SK-N-SH treated with all-trans-retinoic acid at 6 μM for 48 hours (cell line): ENCODE measurements around the gene DNAJC6.

Experiments
- ATAC-seq: fragments of 200-7000 bp; cut with Tn5 transposase; 3 replicates; pipeline ENCODE4 v1.9.1; 2020; ENCODE audit warnings: mild to moderate bottlenecking, moderate library complexity
- CSDC2 ChIP-seq: fragments of 250-450 bp; sonication (Bioruptor Pico); IDR thresholded peaks from 2 replicates; pipeline ENCODE4 v1.5.0; 2020; ENCODE audit warnings: mild to moderate bottlenecking, moderate library complexity
- GLIS3 ChIP-seq: fragments of 250-450 bp; sonication (Bioruptor Pico); IDR thresholded peaks from 2 replicates; pipeline ENCODE4 v1.5.0; 2020; ENCODE audit warnings: mild to moderate bottlenecking, moderate library complexity
- ISL1 ChIP-seq: fragments of 250-450 bp; sonication (Bioruptor Pico); IDR thresholded peaks from 2 replicates; pipeline ENCODE4 v2.1.2; 2022; ENCODE audit warnings: mild to moderate bottlenecking, moderate library complexity
- PPARA ChIP-seq: fragments of 250-450 bp; sonication (Bioruptor Pico); IDR thresholded peaks from 2 replicates; pipeline ENCODE4 v1.5.0; 2020; ENCODE audit warnings: mild to moderate bottlenecking, borderline replicate concordance
- RARB ChIP-seq: fragments of 250-450 bp; sonication (Bioruptor Pico); IDR thresholded peaks from 2 replicates; pipeline ENCODE4 v1.8.0; 2021; ENCODE audit warnings: mild to moderate bottlenecking, moderate library complexity
- SNAI2 ChIP-seq: fragments of 250-450 bp; sonication (Bioruptor Pico); IDR thresholded peaks from 2 replicates; pipeline ENCODE4 v1.5.0; 2020; ENCODE audit warnings: mild to moderate bottlenecking, moderate library complexity
- TCF4 ChIP-seq: fragments of 250-450 bp; sonication (Bioruptor Pico); IDR thresholded peaks from 2 replicates; pipeline ENCODE4 v1.8.0; 2021; ENCODE audit warnings: mild to moderate bottlenecking, moderate library complexity, borderline replicate concordance
- TOX ChIP-seq: fragments of 250-450 bp; sonication (Bioruptor Pico); IDR thresholded peaks from 2 replicates; pipeline ENCODE4 v1.8.0; 2021; ENCODE audit warnings: mild to moderate bottlenecking, moderate library complexity, borderline replicate concordance
- ZC3H10 ChIP-seq: fragments of 250-450 bp; sonication (Bioruptor Pico); IDR thresholded peaks from 2 replicates; pipeline ENCODE4 v1.5.1; 2021; ENCODE audit warnings: mild to moderate bottlenecking, moderate library complexity
- ZFP3 ChIP-seq: fragments of 250-450 bp; sonication (Bioruptor Pico); IDR thresholded peaks from 2 replicates; pipeline ENCODE4 v1.5.0; 2020; ENCODE audit warnings: mild to moderate bottlenecking, moderate library complexity
- ZFP30 ChIP-seq: fragments of 450-650 bp; formaldehyde crosslinking; IDR thresholded peaks from 2 replicates; pipeline ENCODE4 v1.5.0; 2022; ENCODE audit warnings: mild to moderate bottlenecking, moderate library complexity
- ZNF565 ChIP-seq: fragments of 450-650 bp; formaldehyde crosslinking; conservative IDR thresholded peaks from 2 replicates; pipeline ENCODE4 v1.5.0; 2020; ENCODE audit warnings: low read depth, mild to moderate bottlenecking, moderate library complexity
- ZNF70 ChIP-seq: fragments of 450-650 bp; formaldehyde crosslinking; IDR thresholded peaks from 2 replicates; pipeline ENCODE4 v1.5.0; 2020; ENCODE audit warnings: mild to moderate bottlenecking, moderate library complexity
- ZNF8 ChIP-seq: fragments of 450-650 bp; formaldehyde crosslinking; IDR thresholded peaks from 2 replicates; pipeline ENCODE4 v1.5.0; 2020; ENCODE audit warnings: mild to moderate bottlenecking, moderate library complexity
- TF ChIP-seq, protein P1 (sequence below): fragments of 250-450 bp; sonication (Bioruptor Pico); IDR thresholded peaks from 2 replicates; pipeline ENCODE4 v1.8.0; 2020; ENCODE audit warnings: mild to moderate bottlenecking, moderate library complexity, borderline replicate concordance
- TF ChIP-seq, protein P2 (sequence below): fragments of 250-450 bp; sonication (Bioruptor Pico); IDR thresholded peaks from 2 replicates; pipeline ENCODE4 v1.8.0; 2021; ENCODE audit warnings: low read depth, mild to moderate bottlenecking, moderate library complexity, borderline replicate concordance
- TF ChIP-seq, protein P3 (sequence below): fragments of 250-450 bp; sonication (Bioruptor Pico); IDR thresholded peaks from 2 replicates; pipeline ENCODE4 v1.5.0; 2020; ENCODE audit warnings: mild to moderate bottlenecking, moderate library complexity

DNAJC6 gene

DNA sequence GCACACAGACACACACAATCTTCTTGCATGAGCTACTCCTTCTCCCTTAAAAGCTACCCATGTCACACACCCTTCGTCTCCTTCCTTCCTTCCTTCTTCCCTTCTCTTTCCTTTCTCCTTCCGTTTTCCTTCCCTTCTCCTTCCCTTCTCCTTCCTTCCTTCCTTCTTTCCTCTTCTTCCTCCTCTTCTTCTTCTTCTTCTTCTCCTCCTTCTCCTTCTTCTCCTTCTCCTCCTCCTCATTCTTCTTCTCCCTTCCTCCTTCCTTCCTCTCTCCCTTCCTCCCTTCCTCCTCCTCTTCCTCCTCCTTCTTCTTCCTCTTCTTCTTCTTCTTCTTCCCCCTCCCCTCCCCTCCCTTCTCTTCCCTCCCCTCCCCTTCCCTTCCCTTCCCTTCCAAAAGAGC lies 59.1 kb downstream of the DNAJC6 start (continued):
- TF ChIP-seq, protein P1, sequence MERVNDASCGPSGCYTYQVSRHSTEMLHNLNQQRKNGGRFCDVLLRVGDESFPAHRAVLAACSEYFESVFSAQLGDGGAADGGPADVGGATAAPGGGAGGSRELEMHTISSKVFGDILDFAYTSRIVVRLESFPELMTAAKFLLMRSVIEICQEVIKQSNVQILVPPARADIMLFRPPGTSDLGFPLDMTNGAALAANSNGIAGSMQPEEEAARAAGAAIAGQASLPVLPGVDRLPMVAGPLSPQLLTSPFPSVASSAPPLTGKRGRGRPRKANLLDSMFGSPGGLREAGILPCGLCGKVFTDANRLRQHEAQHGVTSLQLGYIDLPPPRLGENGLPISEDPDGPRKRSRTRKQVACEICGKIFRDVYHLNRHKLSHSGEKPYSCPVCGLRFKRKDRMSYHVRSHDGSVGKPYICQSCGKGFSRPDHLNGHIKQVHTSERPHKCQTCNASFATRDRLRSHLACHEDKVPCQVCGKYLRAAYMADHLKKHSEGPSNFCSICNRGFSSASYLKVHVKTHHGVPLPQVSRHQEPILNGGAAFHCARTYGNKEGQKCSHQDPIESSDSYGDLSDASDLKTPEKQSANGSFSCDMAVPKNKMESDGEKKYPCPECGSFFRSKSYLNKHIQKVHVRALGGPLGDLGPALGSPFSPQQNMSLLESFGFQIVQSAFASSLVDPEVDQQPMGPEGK (CRISPR knock-in tag), result no peak
- TF ChIP-seq PPARA (no peak), TCF4 (CRISPR knock-in tag) (no peak)

DNA sequence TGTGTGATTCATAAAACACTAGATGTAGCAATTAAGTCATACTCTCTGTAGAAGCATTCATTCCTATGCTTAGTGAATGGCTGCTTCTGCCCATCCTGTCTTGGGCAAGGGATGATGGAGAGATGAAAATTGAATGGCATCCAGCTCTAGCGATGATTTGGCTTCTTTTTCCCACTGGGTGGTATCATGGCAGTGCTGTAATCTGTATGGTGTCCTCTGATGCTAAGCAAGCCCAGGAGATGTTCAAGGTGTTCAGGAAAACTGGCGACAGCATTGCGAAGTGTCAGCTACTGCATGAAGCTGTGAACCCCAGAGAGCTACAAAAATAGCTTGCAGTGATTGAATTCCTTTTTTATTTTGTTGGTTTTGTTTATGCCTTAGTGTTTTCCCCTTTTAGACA lies 62.2 kb downstream of the DNAJC6 start:
- TF ChIP-seq TCF4 (CRISPR knock-in tag) (no peak), RARB (CRISPR knock-in tag) (no peak), ZNF8 (no peak), ZFP3 (CRISPR knock-in tag) (no peak), CSDC2 (CRISPR knock-in tag) (no peak), GLIS3 (no peak), TOX (CRISPR knock-in tag) (no peak), SNAI2 (CRISPR knock-in tag) (no peak), ZNF565 (no peak)
- TF ChIP-seq, protein P2, sequence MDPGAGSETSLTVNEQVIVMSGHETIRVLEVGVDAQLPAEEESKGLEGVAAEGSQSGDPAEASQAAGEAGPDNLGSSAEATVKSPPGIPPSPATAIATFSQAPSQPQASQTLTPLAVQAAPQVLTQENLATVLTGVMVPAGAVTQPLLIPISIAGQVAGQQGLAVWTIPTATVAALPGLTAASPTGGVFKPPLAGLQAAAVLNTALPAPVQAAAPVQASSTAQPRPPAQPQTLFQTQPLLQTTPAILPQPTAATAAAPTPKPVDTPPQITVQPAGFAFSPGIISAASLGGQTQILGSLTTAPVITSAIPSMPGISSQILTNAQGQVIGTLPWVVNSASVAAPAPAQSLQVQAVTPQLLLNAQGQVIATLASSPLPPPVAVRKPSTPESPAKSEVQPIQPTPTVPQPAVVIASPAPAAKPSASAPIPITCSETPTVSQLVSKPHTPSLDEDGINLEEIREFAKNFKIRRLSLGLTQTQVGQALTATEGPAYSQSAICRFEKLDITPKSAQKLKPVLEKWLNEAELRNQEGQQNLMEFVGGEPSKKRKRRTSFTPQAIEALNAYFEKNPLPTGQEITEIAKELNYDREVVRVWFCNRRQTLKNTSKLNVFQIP (CRISPR knock-in tag), result no peak
- TF ChIP-seq, protein P3, sequence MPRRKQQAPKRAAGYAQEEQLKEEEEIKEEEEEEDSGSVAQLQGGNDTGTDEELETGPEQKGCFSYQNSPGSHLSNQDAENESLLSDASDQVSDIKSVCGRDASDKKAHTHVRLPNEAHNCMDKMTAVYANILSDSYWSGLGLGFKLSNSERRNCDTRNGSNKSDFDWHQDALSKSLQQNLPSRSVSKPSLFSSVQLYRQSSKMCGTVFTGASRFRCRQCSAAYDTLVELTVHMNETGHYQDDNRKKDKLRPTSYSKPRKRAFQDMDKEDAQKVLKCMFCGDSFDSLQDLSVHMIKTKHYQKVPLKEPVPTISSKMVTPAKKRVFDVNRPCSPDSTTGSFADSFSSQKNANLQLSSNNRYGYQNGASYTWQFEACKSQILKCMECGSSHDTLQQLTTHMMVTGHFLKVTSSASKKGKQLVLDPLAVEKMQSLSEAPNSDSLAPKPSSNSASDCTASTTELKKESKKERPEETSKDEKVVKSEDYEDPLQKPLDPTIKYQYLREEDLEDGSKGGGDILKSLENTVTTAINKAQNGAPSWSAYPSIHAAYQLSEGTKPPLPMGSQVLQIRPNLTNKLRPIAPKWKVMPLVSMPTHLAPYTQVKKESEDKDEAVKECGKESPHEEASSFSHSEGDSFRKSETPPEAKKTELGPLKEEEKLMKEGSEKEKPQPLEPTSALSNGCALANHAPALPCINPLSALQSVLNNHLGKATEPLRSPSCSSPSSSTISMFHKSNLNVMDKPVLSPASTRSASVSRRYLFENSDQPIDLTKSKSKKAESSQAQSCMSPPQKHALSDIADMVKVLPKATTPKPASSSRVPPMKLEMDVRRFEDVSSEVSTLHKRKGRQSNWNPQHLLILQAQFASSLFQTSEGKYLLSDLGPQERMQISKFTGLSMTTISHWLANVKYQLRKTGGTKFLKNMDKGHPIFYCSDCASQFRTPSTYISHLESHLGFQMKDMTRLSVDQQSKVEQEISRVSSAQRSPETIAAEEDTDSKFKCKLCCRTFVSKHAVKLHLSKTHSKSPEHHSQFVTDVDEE (CRISPR knock-in tag), result no peak
- TF ChIP-seq, protein P1 (CRISPR knock-in tag), result no peak
- ATAC-seq, result no peak

DNA sequence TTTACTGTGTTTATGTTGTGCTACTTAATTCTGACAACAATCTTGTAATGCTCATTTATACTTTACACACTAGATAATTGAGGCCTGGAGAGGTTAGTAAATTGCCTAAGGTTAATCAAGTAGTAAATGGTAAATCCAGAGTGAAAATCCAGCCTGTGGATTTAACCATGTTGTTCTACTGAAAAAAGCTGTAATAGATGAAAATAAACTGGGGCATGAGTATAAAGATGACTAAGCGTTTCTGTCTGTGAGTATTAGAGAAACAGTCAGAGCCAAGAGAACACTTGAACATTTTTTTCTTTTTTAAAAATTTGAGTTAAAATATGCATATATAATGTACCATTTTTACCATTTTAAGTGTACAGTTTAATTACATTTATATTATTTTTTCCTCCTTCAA lies 63.2 kb downstream of the DNAJC6 start:
- TF ChIP-seq ZC3H10 (CRISPR knock-in tag) (no peak), ZFP30 (CRISPR knock-in tag) (no peak), GLIS3 (no peak), ISL1 (CRISPR knock-in tag) (no peak), ZNF70 (no peak), RARB (CRISPR knock-in tag) (no peak)
- TF ChIP-seq, protein P3 (CRISPR knock-in tag), result no peak
- ATAC-seq, result no peak
